H9 (cell line): ENCODE results near the gene SLC2A4RG. TPM values are rescaled to one million over a fixed set of nuclear protein-coding genes. Genes with fewer than 3 reads are reported as not detected.
A peak's percentile ranks its signal among the peaks of the same experiment; 100 is the strongest.

Experiments used
- DNase-seq: peaks from one replicate; pipeline ENCODE4 v3.0.0-alpha.2; 2017
- H2AFZ ChIP-seq: one replicate; pipeline ENCODE4 v1.6.1; 2013; ENCODE audit warnings: mild to moderate bottlenecking, low read length, control low read depth, moderate library complexity
- H2AK5ac ChIP-seq: 2 replicates; pipeline ENCODE4 v1.6.1; 2013; ENCODE audit warnings: low read length, control low read depth, mixed read lengths; ENCODE audit not compliant: insufficient read length
- H2BK120ac ChIP-seq: one replicate; pipeline ENCODE4 v1.6.1; 2013; ENCODE audit warnings: low read depth, mild to moderate bottlenecking, low read length, control low read depth, inconsistent platforms; ENCODE audit not compliant: poor library complexity, severe bottlenecking
- H2BK12ac ChIP-seq: 2 replicates; pipeline ENCODE4 v1.6.1; 2013; ENCODE audit warnings: low read length, control low read depth, mixed read lengths, low read depth; ENCODE audit not compliant: insufficient read length
- H2BK15ac ChIP-seq: 2 replicates; pipeline ENCODE4 v1.6.1; 2013; ENCODE audit warnings: low read depth, low read length, control low read depth
- H2BK20ac ChIP-seq: one replicate; pipeline ENCODE4 v1.6.1; 2013; ENCODE audit warnings: low read depth, mild to moderate bottlenecking, low read length, control low read depth, inconsistent platforms; ENCODE audit not compliant: poor library complexity, severe bottlenecking
- H2BK5ac ChIP-seq: 2 replicates; pipeline ENCODE4 v1.6.1; 2013; ENCODE audit warnings: low read length, control low read depth, mixed read lengths; ENCODE audit not compliant: insufficient read length
- H3K14ac ChIP-seq: 2 replicates; pipeline ENCODE4 v1.6.1; 2013; ENCODE audit warnings: low read length, control low read depth; ENCODE audit not compliant: insufficient read depth
- H3K18ac ChIP-seq: 2 replicates; pipeline ENCODE4 v1.6.1; 2013; ENCODE audit warnings: low read depth, mild to moderate bottlenecking, mixed read lengths, low read length, control low read depth; ENCODE audit not compliant: insufficient read length
- H3K23ac ChIP-seq: 2 replicates; pipeline ENCODE4 v1.6.1; 2013; ENCODE audit warnings: low read length, control low read depth, mixed read lengths, low read depth; ENCODE audit not compliant: insufficient read length
- H3K23me2 ChIP-seq: 2 replicates; pipeline ENCODE4 v1.6.1; 2013; ENCODE audit warnings: low read depth, mild to moderate bottlenecking, mixed read lengths, low read length, control low read depth; ENCODE audit not compliant: insufficient read length, poor library complexity, severe bottlenecking
- H3K27ac ChIP-seq: 2 replicates; pipeline ENCODE4 v1.5.1; 2013; ENCODE audit warnings: low read length, control low read depth, mixed read lengths, low read depth; ENCODE audit not compliant: insufficient read length
- H3K27me3 ChIP-seq: 2 replicates; pipeline ENCODE4 v1.6.1; 2013; ENCODE audit warnings: low read length, control low read depth, inconsistent platforms; ENCODE audit not compliant: insufficient read depth
- H3K4ac ChIP-seq: 2 replicates; pipeline ENCODE4 v1.6.1; 2013; ENCODE audit warnings: low read depth, mild to moderate bottlenecking, control low read depth, inconsistent platforms, low read length, moderate library complexity
- H3K4me1 ChIP-seq: 2 replicates; pipeline ENCODE4 v1.6.1; 2013; ENCODE audit warnings: low read length, control low read depth, inconsistent platforms; ENCODE audit not compliant: insufficient read depth
- H3K4me2 ChIP-seq: 2 replicates; pipeline ENCODE4 v1.6.1; 2013; ENCODE audit warnings: low read length, control low read depth, mixed read lengths; ENCODE audit not compliant: insufficient read length, insufficient read depth
- H3K56ac ChIP-seq: 2 replicates; pipeline ENCODE4 v1.6.1; 2013; ENCODE audit warnings: low read depth, mild to moderate bottlenecking, mixed read lengths, low read length, control low read depth; ENCODE audit not compliant: insufficient read length
- H3K79me1 ChIP-seq: 2 replicates; pipeline ENCODE4 v1.6.1; 2013; ENCODE audit warnings: low read depth, mild to moderate bottlenecking, moderate library complexity, low read length, control low read depth, inconsistent platforms; ENCODE audit not compliant: insufficient read depth, poor library complexity, severe bottlenecking
- H3K79me2 ChIP-seq: 2 replicates; pipeline ENCODE4 v1.6.1; 2013; ENCODE audit warnings: low read length, control low read depth, inconsistent platforms; ENCODE audit not compliant: insufficient read depth
- H3K9ac ChIP-seq: 2 replicates; pipeline ENCODE4 v1.6.1; 2013; ENCODE audit warnings: low read length, control low read depth, mixed read lengths; ENCODE audit not compliant: insufficient read length; ENCODE audit errors: extremely low read depth
- H3K9me3 ChIP-seq: one replicate; pipeline ENCODE4 v1.6.1; 2013; ENCODE audit warnings: low read depth, low read length, inconsistent platforms; ENCODE audit not compliant: control insufficient read depth
- H3T11ph ChIP-seq: one replicate; pipeline ENCODE4 v1.6.1; 2013; ENCODE audit warnings: mild to moderate bottlenecking, low read length, control low read depth, inconsistent platforms
- H4K20me1 ChIP-seq: one replicate; pipeline ENCODE4 v1.6.1; 2013; ENCODE audit not compliant: control insufficient read depth, insufficient read length, insufficient read depth
- H4K5ac ChIP-seq: 2 replicates; pipeline ENCODE4 v1.6.1; 2013; ENCODE audit warnings: low read depth, mild to moderate bottlenecking, mixed read lengths, low read length, control low read depth; ENCODE audit not compliant: insufficient read length
- H4K8ac ChIP-seq: replicated peaks from 2 replicates; pipeline ENCODE4 v1.6.1; 2013; ENCODE audit warnings: low read length, control low read depth, mixed read lengths, low read depth; ENCODE audit not compliant: insufficient read length
- H4K91ac ChIP-seq: 2 replicates; pipeline ENCODE4 v1.6.1; 2013; ENCODE audit warnings: low read depth, mild to moderate bottlenecking, moderate library complexity, mixed read lengths, low read length, control low read depth; ENCODE audit not compliant: insufficient read length
- H3K27ac Mint-ChIP-seq, 3 experiments: 2 replicates in 2 of 3; 3 replicates in 1 of 3; pipeline ENCODE4 v1.8.0; 2020 to 2021; ENCODE audit warnings: mixed read lengths in 3 of 3, mild to moderate bottlenecking in 1 of 3, moderate library complexity in 1 of 3
- H3K27me3 Mint-ChIP-seq: 2 replicates; pipeline ENCODE4 v1.8.0; 2021; ENCODE audit warnings: low read depth, mild to moderate bottlenecking, moderate library complexity, mixed read lengths
- H3K36me3 Mint-ChIP-seq, 3 experiments: 2 replicates in 2 of 3; 3 replicates in 1 of 3; pipeline ENCODE4 v1.8.0; 2020 to 2021; ENCODE audit warnings: low read depth in 3 of 3, mixed read lengths in 3 of 3; ENCODE audit not compliant: insufficient read depth in 1 of 3
- H3K4me1 Mint-ChIP-seq, 2 experiments: 2 replicates each; pipeline ENCODE4 v1.8.0; 2020; ENCODE audit warnings: mixed read lengths in 2 of 2
- H3K4me3 Mint-ChIP-seq, 2 experiments: 2 replicates in 1 of 2; 3 replicates in 1 of 2; pipeline ENCODE4 v1.8.0; 2020 to 2021; ENCODE audit warnings: mild to moderate bottlenecking in 2 of 2, mixed read lengths in 2 of 2, moderate library complexity in 1 of 2
- H3K9me3 Mint-ChIP-seq, 2 experiments: 2 replicates in 1 of 2; 3 replicates in 1 of 2; pipeline ENCODE4 v1.8.0; 2020; ENCODE audit warnings: mild to moderate bottlenecking in 2 of 2, mixed read lengths in 2 of 2, moderate library complexity in 1 of 2
- CTCF ChIP-seq: fragments of 200-600 bp; sonication (generic); conservative IDR thresholded peaks from 3 replicates; pipeline ENCODE4 v1.8.0; 2021; ENCODE audit warnings: antibody characterized with exemption, mild to moderate bottlenecking
- WGBS: extraction: QIAGEN DNeasy Blood & Tissue Kit; methylation state at CpG from one replicate; pipeline ENCODE4 v1.1.7; 2013; ENCODE audit warnings: missing lambda C conversion rate, low lambda C conversion rate, mixed read lengths; ENCODE audit not compliant: insufficient read length; ENCODE audit errors: extremely low coverage; 5-methylcytosine and 5-hydroxymethylcytosine counted together
- total RNA-seq: library from RNA; stranded (reverse); gene quantifications from 2 replicates; pipeline ENCODE4 v1.2.1, GENCODE V29; 2021

Gene SLC2A4RG
- total RNA-seq, 1 experiment from 2014 or later, result 43.9 TPM

- Histone ChIP-seq H2AK5ac (no peak overlapping the region), H2BK12ac (no peak overlapping the region), H2BK120ac (no peak overlapping the region), H3K79me2 (no peaks in the 10 kb centered on the region), H3K9ac (no peak overlapping the region), H3K79me1 (no peaks in the 10 kb centered on the region), H2BK15ac (no peak overlapping the region), H4K8ac (no peak overlapping the region), H2AFZ (no peak overlapping the region), H3K9me3 (no peaks in the 10 kb centered on the region), H3K27me3 (no peaks in the 10 kb centered on the region), H3K27ac (no peak overlapping the region), H3K18ac (no peak overlapping the region), H3K23ac (no peak overlapping the region), H4K20me1 (no peaks in the 10 kb centered on the region), H3T11ph (no peak overlapping the region), H2BK5ac (no peak overlapping the region), H2BK20ac (no peak overlapping the region), H3K56ac (no peak overlapping the region), H3K4ac (no peak overlapping the region), H3K23me2 (no peaks in the 10 kb centered on the region), H3K4me2 (no peak overlapping the region), H3K4me1 (no peaks in the 10 kb centered on the region), H4K91ac (no peak overlapping the region), H3K14ac (no peak overlapping the region), H4K5ac (no peak overlapping the region)
- WGBS, result no CpG with 5 or more reads among the region's 31 CpGs
- no peak for TF ChIP-seq CTCF
- Mint-ChIP-seq H3K9me3 (no peaks in the 10 kb centered on the region), H3K4me1 (peaks cover 1 to 3% of the 10 kb centered on the region in 2 experiments; a peak in 3 of 4 replicates), H3K27ac (peak overlapping the region in 1 of 3 experiments; percentile 65; a peak in 1 of 7 replicates), H3K4me3 (no peak overlapping the region), H3K36me3 (peaks cover 1 to 36% (median 25%) of the 10 kb centered on the region in 3 experiments; a peak in 5 of 7 replicates), H3K27me3 (no peaks in the 10 kb centered on the region)
- DNase-seq, result peak; percentile 19
Observed at GRCh38 chr20:63769891-63770474, 30.4 kb downstream of the SLC2A4RG start.
